Keratinocyte (primary cell): ENCODE data around the gene ATRNL1.

Source experiments
- CTCF ChIP-seq, 3 experiments: IDR thresholded peaks in 1 of 3; conservative IDR thresholded peaks in 1 of 3; optimal IDR thresholded peaks in 1 of 3; 2 replicates in 2 of 3; 3 replicates in 1 of 3; pipeline versions ENCODE3 to v1.5.1; 2011; ENCODE audit warnings: low read length in 3 of 3, mild to moderate bottlenecking in 3 of 3, moderate library complexity in 2 of 3, control low read depth in 1 of 3, inconsistent platforms in 1 of 3; ENCODE audit not compliant: insufficient read depth in 2 of 3; ENCODE audit errors: extremely low read depth in 1 of 3
- EZH2 ChIP-seq: IDR thresholded peaks from one replicate; pipeline ENCODE4 v1.6.1; 2012; ENCODE audit warnings: inconsistent platforms, mild to moderate bottlenecking, low read length, moderate library complexity

GRCh38 chr10:115441907-115442545 is 348.9 kb downstream of the ATRNL1 start:
- TF ChIP-seq CTCF (optimal IDR thresholded peaks at IDR 0.05 in 1 of 3, IDR thresholded peaks at IDR 0.05 in 1 of 3, conservative IDR thresholded peaks at IDR 0.05 in 1 of 3; ENCODE audit: extremely low read depth in 1 of 3, insufficient read depth in 2 of 3, low read length in 3 of 3) (peak in 1 of 3 experiments; percentile 9), EZH2 (no peak)
